ENCODE data around the gene PML. TPM values are rescaled to one million over a fixed set of nuclear protein-coding genes. Genes with fewer than 3 reads are reported as not detected.

PML gene, protein sequence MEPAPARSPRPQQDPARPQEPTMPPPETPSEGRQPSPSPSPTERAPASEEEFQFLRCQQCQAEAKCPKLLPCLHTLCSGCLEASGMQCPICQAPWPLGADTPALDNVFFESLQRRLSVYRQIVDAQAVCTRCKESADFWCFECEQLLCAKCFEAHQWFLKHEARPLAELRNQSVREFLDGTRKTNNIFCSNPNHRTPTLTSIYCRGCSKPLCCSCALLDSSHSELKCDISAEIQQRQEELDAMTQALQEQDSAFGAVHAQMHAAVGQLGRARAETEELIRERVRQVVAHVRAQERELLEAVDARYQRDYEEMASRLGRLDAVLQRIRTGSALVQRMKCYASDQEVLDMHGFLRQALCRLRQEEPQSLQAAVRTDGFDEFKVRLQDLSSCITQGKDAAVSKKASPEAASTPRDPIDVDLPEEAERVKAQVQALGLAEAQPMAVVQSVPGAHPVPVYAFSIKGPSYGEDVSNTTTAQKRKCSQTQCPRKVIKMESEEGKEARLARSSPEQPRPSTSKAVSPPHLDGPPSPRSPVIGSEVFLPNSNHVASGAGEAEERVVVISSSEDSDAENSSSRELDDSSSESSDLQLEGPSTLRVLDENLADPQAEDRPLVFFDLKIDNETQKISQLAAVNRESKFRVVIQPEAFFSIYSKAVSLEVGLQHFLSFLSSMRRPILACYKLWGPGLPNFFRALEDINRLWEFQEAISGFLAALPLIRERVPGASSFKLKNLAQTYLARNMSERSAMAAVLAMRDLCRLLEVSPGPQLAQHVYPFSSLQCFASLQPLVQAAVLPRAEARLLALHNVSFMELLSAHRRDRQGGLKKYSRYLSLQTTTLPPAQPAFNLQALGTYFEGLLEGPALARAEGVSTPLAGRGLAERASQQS
- total RNA-seq, result 10 to 100 TPM; 37.0 to 38.9 TPM

GRCh38 chr15:73994413-73994883, at the start of gene PML:
Gene PML, plus strand, starts transcription at chr15:73994716. Its CDS starts 97 bp downstream, at chr15:73994813.
- CTCF ChIA-PET, result interaction anchor here (1.1 to 1.9 kb wide), 6 partner anchors 9 to 54 kb away, joined by 3 to 7 read pairs (median 6); no protein-coding TSS in a partner anchor
- POLR2A ChIA-PET, result interaction anchor here (0.6 to 1.4 kb wide), 4 partner anchors 12 to 1766 kb away, joined by 3 to 13 read pairs (median 4); partner anchors contain the start of gene CLK3

DNA sequence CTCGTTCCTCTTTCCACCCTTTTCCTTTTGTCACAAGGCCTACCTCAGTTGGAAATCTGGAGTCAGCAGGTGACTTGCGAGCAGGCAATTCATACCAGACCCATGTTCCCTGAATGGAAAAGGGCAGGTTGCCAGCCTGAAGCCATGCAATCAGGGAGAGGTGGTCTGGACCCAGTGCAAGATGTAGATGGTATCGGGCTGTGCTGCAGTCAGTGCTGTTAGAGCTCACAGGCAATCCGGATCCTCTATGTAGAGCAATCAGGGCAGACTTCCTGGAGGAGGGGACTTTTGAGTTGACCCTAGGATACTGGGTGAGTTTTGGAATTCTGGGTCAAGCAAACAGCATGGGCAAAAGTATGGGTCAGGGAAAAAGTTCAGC, 49.4 kb upstream of the PML start:
- POLR2A ChIA-PET, result no interaction called here
- CTCF ChIA-PET, result no interaction called here

DNA sequence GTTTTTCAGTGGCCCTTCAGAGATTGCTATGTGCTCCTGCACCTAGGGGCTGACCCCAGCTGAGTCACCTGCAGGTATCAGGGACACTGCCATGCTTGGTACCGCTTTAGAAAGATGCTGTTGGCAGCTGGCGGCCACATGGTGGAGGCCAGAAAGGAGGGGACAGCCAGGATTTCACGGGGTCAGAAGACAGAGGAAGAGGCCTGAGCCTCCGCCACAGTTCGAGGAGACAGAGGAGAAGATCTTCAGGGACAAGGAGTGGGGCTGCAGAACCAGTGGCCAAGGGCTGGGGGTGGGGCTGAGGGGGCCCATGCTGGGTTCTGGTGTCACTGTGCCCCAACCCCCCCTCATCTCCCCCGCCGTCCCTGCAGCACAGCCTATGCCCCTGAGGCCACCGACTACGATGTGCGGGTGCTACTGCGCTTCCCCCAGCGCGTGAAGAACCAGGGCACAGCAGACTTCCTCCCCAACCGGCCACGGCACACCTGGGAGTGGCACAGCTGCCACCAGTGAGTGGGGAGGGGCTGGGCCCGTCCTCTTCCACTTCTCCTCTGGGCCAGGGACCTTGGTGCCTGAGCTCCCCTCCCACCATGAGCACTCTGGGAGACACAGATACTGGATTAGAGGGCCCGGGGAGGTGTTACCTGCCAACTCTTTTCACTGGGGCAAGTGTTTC, 48.3 kb upstream of the PML start:
- CTCF ChIA-PET, result interaction anchor here (0.6 to 1.0 kb wide), 2 partner anchors 18 to 51 kb away, joined by 3 read pairs; no protein-coding TSS in a partner anchor
- POLR2A ChIA-PET, result no interaction called here

DNA sequence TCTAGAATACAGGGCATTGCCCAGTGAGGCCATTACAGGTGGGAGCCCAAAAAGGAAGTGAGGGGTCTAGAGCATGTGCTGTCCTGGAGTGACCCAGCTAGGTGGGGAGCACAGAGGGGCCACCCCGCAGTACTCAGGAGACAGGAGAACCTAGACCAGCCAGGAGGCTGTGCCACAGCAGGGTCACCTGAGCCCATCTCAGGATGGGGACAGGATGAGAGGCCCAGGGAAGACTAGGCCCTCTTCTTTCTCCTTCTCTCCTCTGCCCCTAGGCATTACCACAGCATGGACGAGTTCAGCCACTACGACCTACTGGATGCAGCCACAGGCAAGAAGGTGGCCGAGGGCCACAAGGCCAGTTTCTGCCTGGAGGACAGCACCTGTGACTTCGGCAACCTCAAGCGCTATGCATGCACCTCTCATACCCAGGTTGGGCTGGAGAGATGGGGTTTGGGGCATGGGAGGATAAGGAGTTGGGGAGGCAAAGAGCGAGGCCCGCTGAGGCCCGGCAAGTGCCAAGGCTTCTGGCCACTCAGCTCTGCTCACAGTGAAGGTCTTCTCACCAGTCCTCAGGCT, 47.6 kb upstream of the PML start:
- ChIA-PET POLR2A (no interaction called here), CTCF (interaction anchor here (0.6 to 1.0 kb wide), 2 partner anchors 18 to 52 kb away, joined by 3 read pairs; no protein-coding TSS in a partner anchor)

DNA sequence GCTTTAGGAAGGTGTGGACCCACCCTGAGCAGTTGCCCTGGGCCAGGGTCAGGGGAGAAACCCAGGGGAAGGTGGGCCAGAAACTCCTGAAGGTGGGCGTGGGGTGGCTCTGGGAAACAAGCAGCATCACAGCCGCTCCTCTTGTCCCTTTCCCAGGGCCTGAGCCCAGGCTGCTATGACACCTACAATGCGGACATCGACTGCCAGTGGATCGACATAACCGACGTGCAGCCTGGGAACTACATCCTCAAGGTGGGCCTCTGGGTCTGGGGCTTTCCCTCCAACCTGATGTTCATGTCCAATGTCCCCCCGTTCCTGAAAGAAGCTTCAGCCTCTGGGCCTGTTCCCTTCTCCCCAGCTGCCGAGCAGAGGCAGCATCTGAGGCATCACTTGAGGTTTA, 46.9 kb upstream of the PML start:
- CTCF ChIA-PET, result no interaction called here
- POLR2A ChIA-PET, result no interaction called here

DNA sequence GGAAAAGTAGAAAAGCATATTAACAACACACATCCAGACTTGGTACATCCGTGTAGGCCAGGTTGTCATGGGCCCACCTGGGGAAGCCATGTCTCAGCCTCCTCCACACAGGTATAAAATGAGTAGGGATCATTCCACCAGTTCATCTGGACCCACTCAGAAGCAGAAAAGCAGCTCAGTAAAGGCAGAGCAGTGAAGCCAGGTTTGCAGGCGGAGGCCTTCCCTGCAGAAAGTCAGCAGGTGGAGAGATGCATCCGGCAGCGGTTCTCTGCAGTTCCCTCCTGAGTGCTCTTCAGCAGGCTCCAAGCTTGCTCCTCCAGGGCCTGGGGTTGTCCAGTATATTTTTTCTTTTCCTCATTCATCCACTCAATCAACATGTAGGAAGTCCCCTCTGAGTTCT, 46.1 kb upstream of the PML start:
- POLR2A ChIA-PET, result no interaction called here
- CTCF ChIA-PET, result interaction anchor here (0.9 to 1.8 kb wide), 3 partner anchors 17 to 24 kb away, joined by 3 to 9 read pairs (median 4); no protein-coding TSS in a partner anchor

DNA sequence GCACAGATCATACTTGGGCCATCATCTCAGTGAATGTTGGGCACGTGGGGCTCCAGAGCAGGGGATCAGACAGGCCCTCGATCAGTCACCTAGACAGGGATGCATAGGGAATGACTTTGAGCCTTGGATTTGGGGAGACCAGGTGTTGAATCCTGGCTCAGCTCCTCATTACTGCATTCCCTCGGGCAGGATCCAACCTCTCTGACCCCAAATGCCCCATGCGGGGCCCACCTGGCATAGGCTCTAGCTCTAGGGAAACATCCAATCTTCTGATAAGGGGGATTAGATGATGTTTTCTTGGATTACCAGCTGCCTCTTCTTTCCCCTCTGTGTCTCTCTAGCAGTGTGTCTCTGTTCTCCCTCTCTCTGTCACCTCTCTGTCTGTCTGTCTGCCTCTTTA, 45.5 kb upstream of the PML start:
- CTCF ChIA-PET, result interaction anchor here (0.9 to 1.8 kb wide), 3 partner anchors 16 to 24 kb away, joined by 3 to 9 read pairs (median 4); no protein-coding TSS in a partner anchor
- POLR2A ChIA-PET, result no interaction called here

DNA sequence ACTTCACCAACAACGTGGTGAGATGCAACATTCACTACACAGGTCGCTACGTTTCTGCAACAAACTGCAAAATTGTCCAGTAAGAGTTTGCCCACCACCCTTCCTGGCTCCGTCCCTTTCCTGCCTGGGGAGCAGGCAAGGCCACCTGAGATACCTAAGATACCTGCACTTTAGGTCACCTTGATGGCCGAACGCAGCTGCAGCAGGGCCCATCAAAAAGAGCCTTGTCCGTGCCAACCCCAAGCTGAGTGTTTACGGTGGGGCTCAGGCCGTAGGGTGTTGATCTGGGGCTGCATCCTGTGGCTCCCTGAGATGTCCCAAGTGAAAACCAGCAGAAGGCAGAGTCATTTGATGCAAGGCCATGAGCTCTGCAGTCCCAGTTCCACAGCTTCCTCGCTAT, 45.0 kb upstream of the PML start:
- POLR2A ChIA-PET, result no interaction called here
- CTCF ChIA-PET, result interaction anchor here (1.0 to 1.8 kb wide), 2 partner anchors 16 to 23 kb away, joined by 3 to 9 read pairs; no protein-coding TSS in a partner anchor

DNA sequence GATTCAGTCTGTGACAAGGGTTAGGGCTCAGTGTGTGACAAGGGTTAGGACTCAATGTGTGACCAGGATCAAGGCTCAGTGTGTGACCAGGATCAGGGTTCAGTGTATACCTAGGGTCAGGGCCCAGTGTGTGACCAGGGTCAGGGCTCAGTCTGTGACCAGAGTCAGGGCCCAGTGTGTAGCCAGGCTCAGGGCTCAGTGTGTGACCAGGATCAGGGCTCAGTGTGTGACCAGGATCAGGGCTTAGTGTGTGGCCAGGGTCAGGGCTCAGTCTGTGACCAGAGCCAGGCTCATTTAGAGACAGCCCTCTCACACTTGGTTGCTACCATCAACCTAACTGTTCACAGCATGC, 44.1 kb upstream of the PML start:
- POLR2A ChIA-PET, result no interaction called here
- CTCF ChIA-PET, result interaction anchor here (0.5 to 1.8 kb wide), 7 partner anchors 10 to 26 kb away, joined by 3 to 22 read pairs (median 6); no protein-coding TSS in a partner anchor

- ChIA-PET CTCF (interaction anchor here (0.5 to 1.8 kb wide), 7 partner anchors 10 to 26 kb away, joined by 3 to 22 read pairs (median 6); no protein-coding TSS in a partner anchor), POLR2A (no interaction called here)
Measured at GRCh38 chr15:73950831-73951561, 43.5 kb upstream of the PML start.

DNA sequence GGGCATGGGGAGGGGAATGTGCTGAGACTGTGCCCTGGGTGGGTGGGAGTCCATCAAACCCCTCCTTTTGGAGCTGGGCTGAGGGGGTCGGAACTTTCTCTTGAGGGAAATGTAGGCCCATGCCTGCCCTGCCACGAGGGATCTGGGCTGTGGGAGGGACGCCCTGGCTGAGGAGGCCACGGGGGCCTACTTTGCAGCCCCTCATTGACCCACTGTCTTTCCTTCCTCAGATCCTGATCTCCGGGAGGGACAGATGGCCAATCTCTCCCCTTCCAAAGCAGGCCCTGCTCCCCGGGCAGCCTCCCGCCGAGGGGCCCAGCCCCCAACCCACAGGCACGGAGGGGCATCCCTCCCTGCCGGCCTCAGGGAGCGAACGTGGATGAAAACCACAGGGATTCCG, 42.9 kb upstream of the PML start:
- POLR2A ChIA-PET, result no interaction called here
- CTCF ChIA-PET, result interaction anchor here (1.0 to 1.8 kb wide), 6 partner anchors 9 to 27 kb away, joined by 4 to 22 read pairs (median 6); no protein-coding TSS in a partner anchor

- CTCF ChIA-PET, result interaction anchor here (1.5 to 1.8 kb wide), 2 partner anchors 12 to 13 kb away, joined by 3 to 22 read pairs; no protein-coding TSS in a partner anchor
- POLR2A ChIA-PET, result no interaction called here
Measured at GRCh38 chr15:73952171-73952912, 42.2 kb upstream of the PML start.

DNA sequence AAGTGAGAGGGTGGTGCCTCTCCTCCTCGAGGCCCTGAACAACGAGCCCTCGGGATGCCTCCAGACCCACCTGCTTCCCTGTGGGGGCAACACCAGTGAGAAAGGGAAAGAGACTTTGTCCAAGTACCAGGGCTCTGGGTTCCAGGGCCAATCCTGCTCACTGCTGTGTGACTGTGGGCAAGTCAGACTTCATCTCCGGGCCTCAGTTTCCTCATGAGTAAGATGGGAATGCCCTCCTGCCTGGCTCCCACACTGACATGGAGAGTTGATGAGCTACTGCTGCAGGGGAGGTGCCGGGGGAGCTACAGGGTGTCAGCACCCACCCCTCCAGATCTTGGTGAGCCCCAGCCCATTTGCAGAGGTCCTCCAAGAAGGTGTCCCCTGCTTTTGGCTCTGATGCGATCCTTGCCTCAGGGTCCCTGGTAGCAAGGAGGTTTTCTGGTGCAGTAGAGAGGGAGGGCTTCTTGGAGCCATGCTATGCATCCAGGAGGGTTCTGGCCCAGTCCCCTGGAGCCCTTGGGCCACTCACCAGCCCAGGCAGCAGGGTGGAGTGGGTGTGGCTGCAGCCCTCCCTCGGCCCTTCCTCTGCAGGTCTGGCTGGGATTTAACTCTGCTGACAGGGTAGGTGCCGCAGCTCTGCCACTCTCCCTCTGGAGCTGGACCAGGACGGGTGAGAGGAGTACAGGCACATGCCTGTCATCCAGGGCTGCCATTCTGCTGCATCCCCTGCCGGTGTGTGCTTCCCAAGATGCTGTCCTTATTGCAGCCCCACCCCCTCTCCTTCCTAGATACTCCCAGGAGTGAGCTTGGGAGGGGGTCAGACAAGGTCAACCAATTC, 41.4 kb upstream of the PML start:
- ChIA-PET POLR2A (no interaction called here), CTCF (interaction anchor here (1.1 to 1.5 kb wide), 2 partner anchors 11 to 55 kb away, joined by 3 read pairs; no protein-coding TSS in a partner anchor)

GRCh38 chr15:73954188-73955145, 40.0 kb upstream of the PML start:
- POLR2A ChIA-PET, result no interaction called here
- CTCF ChIA-PET, result interaction anchor here (1.1 kb wide), 1 partner anchor 56 kb away, joined by 3 read pairs; no protein-coding TSS in a partner anchor

- ChIA-PET POLR2A (no interaction called here), CTCF (no interaction called here)
Measured at GRCh38 chr15:73955326-73955725, 39.2 kb upstream of the PML start.

All from activated CD8-positive, alpha-beta memory T cell treated with anti-CD3 and anti-CD28 coated beads for 36 hours (primary cell).